Mesendoderm (in vitro differentiated cells): ENCODE results near the gene SECTM1.

ENCODE experiments used
- DNase-seq: peaks from one replicate; pipeline ENCODE4 v3.0.0; 2013
- H2AK5ac ChIP-seq: 2 replicates; pipeline ENCODE4 v1.6.1; 2013; ENCODE audit warnings: low read length, inconsistent platforms
- H2BK120ac ChIP-seq: 2 replicates; pipeline ENCODE4 v1.6.1; 2013; ENCODE audit warnings: low read depth, mild to moderate bottlenecking, low read length, moderate library complexity, mixed read lengths
- H2BK15ac ChIP-seq: replicated peaks from 2 replicates; pipeline ENCODE4 v1.6.1; 2013; ENCODE audit warnings: low read depth, mild to moderate bottlenecking, moderate library complexity
- H2BK5ac ChIP-seq: 2 replicates; pipeline ENCODE4 v1.6.1; 2013; ENCODE audit warnings: low read length, inconsistent platforms
- H3K18ac ChIP-seq: 2 replicates; pipeline ENCODE4 v1.6.1; 2013; ENCODE audit warnings: mild to moderate bottlenecking, low read length, mixed read lengths
- H3K23ac ChIP-seq: one replicate; pipeline ENCODE4 v1.6.1; 2013; ENCODE audit warnings: low read length
- H3K27ac ChIP-seq: 2 replicates; pipeline ENCODE4 v1.5.1; 2013; ENCODE audit warnings: low read depth, mild to moderate bottlenecking, inconsistent platforms, low read length, moderate library complexity
- H3K27me3 ChIP-seq: 2 replicates; pipeline ENCODE4 v1.6.1; 2013; ENCODE audit warnings: low read length, control low read depth, mild to moderate bottlenecking, inconsistent platforms; ENCODE audit not compliant: insufficient read depth, poor library complexity
- H3K36me3 ChIP-seq: 2 replicates; pipeline ENCODE4 v1.6.1; 2013; ENCODE audit warnings: low read length, inconsistent platforms; ENCODE audit not compliant: control insufficient read depth, insufficient read depth
- H3K4ac ChIP-seq: one replicate; pipeline ENCODE4 v1.6.1; 2013; ENCODE audit warnings: low read depth, mild to moderate bottlenecking, low read length, moderate library complexity
- H3K4me1 ChIP-seq: 2 replicates; pipeline ENCODE4 v1.6.1; 2013; ENCODE audit warnings: low read depth, low read length, inconsistent platforms; ENCODE audit not compliant: control insufficient read depth
- H3K4me2 ChIP-seq: 2 replicates; pipeline ENCODE4 v1.6.1; 2013; ENCODE audit warnings: low read length
- H3K4me3 ChIP-seq: 2 replicates; pipeline ENCODE4 v1.5.1; 2013; ENCODE audit warnings: mild to moderate bottlenecking, low read length
- H3K56ac ChIP-seq: one replicate; pipeline ENCODE4 v1.6.1; 2013; ENCODE audit warnings: low read length
- H3K79me1 ChIP-seq: 2 replicates; pipeline ENCODE4 v1.6.1; 2013; ENCODE audit warnings: low read length, inconsistent platforms
- H3K79me2 ChIP-seq: 2 replicates; pipeline ENCODE4 v1.6.1; 2013; ENCODE audit warnings: mild to moderate bottlenecking, low read length; ENCODE audit not compliant: control insufficient read depth, insufficient read depth
- H3K9ac ChIP-seq: 2 replicates; pipeline ENCODE4 v1.6.1; 2013; ENCODE audit warnings: low read length, inconsistent platforms
- H4K5ac ChIP-seq: one replicate; pipeline ENCODE4 v1.6.1; 2013; ENCODE audit warnings: low read length
- H4K8ac ChIP-seq: one replicate; pipeline ENCODE4 v1.6.1; 2013; ENCODE audit warnings: low read depth, mild to moderate bottlenecking, control low read depth, low read length, moderate library complexity
- WGBS: extraction: QIAGEN DNeasy Blood & Tissue Kit; methylation state at CpG from one replicate; pipeline ENCODE4 v1.1.7; 2013; ENCODE audit warnings: low lambda C conversion rate, missing lambda C conversion rate; ENCODE audit not compliant: insufficient coverage; ENCODE audit errors: extremely low coverage; 5-methylcytosine and 5-hydroxymethylcytosine counted together

The SECTM1 gene

GRCh38 chr17:82327757-82328140 lies 5.8 kb downstream of the SECTM1 start:
- Histone ChIP-seq H3K9ac (no peak overlapping the region), H4K5ac (no peak overlapping the region), H3K79me1 (no peaks in the 10 kb centered on the region), H3K4me1 (no peaks in the 10 kb centered on the region), H3K4me3 (no peak overlapping the region), H4K8ac (no peak overlapping the region), H3K18ac (no peak overlapping the region), H2BK5ac (no peak overlapping the region), H3K36me3 (no peaks in the 10 kb centered on the region), H3K27ac (no peak overlapping the region), H3K79me2 (no peaks in the 10 kb centered on the region), H3K4ac (no peak overlapping the region), H3K56ac (no peak overlapping the region), H3K27me3 (peaks cover 3% of the 10 kb centered on the region), H3K23ac (no peak overlapping the region), H2BK120ac (no peak overlapping the region), H2AK5ac (no peak overlapping the region), H2BK15ac (no peak overlapping the region), H3K4me2 (no peak overlapping the region)
- no CpG with 5 or more reads among the region's 16 CpGs for WGBS
- no peak for DNase-seq

- no peak overlapping the region for H3K23ac ChIP-seq
- no peak overlapping the region for H3K9ac ChIP-seq
- H3K79me2 ChIP-seq: no peaks in the 10 kb centered on the region
- H3K4me1 ChIP-seq: no peaks in the 10 kb centered on the region
- DNase-seq: no peak
- no peaks in the 10 kb centered on the region for H3K79me1 ChIP-seq
- no peak overlapping the region for H2AK5ac ChIP-seq
- H3K27ac ChIP-seq: no peak overlapping the region
- no peak overlapping the region for H4K5ac ChIP-seq
- no peak overlapping the region for H2BK120ac ChIP-seq
- peaks cover 2% of the 10 kb centered on the region for H3K27me3 ChIP-seq
- no peak overlapping the region for H2BK15ac ChIP-seq
- no peak overlapping the region for H3K56ac ChIP-seq
- H3K18ac ChIP-seq: no peak overlapping the region
- WGBS: no CpG with 5 or more reads among the region's 15 CpGs
- H3K4me3 ChIP-seq: no peak overlapping the region
- H4K8ac ChIP-seq: no peak overlapping the region
- no peak overlapping the region for H3K4me2 ChIP-seq
- no peak overlapping the region for H2BK5ac ChIP-seq
- H3K36me3 ChIP-seq: no peaks in the 10 kb centered on the region
- no peak overlapping the region for H3K4ac ChIP-seq
Measured at GRCh38 chr17:82327289-82327688, 6.3 kb downstream of the SECTM1 start.

GRCh38 chr17:82325286-82326180 lies 8.0 kb downstream of the SECTM1 start:
- no peak overlapping the region for H3K9ac ChIP-seq
- H3K36me3 ChIP-seq: no peaks in the 10 kb centered on the region
- no peak for DNase-seq
- no CpG with 5 or more reads among the region's 30 CpGs for WGBS
- H3K4me1 ChIP-seq: no peaks in the 10 kb centered on the region
- H3K4me2 ChIP-seq: no peak overlapping the region
- H3K79me1 ChIP-seq: no peaks in the 10 kb centered on the region
- H2BK120ac ChIP-seq: no peak overlapping the region
- H3K23ac ChIP-seq: no peak overlapping the region
- H3K56ac ChIP-seq: no peak overlapping the region
- no peak overlapping the region for H3K18ac ChIP-seq
- H3K4me3 ChIP-seq: no peak overlapping the region
- no peaks in the 10 kb centered on the region for H3K27me3 ChIP-seq
- no peak overlapping the region for H2BK15ac ChIP-seq
- H3K79me2 ChIP-seq: no peaks in the 10 kb centered on the region
- no peak overlapping the region for H2BK5ac ChIP-seq
- H4K5ac ChIP-seq: no peak overlapping the region
- no peak overlapping the region for H3K4ac ChIP-seq
- H2AK5ac ChIP-seq: no peak overlapping the region
- no peak overlapping the region for H3K27ac ChIP-seq
- H4K8ac ChIP-seq: no peak overlapping the region

GRCh38 chr17:82324566-82325285 lies 8.8 kb downstream of the SECTM1 start:
- no CpG with 5 or more reads among the region's 25 CpGs for WGBS
- Histone ChIP-seq H2AK5ac (no peak overlapping the region), H3K56ac (no peak overlapping the region), H3K36me3 (no peaks in the 10 kb centered on the region), H2BK5ac (no peak overlapping the region), H3K18ac (no peak overlapping the region), H3K4me2 (no peak overlapping the region), H3K23ac (no peak overlapping the region), H3K4ac (no peak overlapping the region), H3K27ac (no peak overlapping the region), H2BK15ac (no peak overlapping the region), H3K9ac (no peak overlapping the region), H3K79me1 (no peaks in the 10 kb centered on the region), H3K79me2 (no peaks in the 10 kb centered on the region), H4K5ac (no peak overlapping the region), H3K4me1 (no peaks in the 10 kb centered on the region), H3K27me3 (no peaks in the 10 kb centered on the region), H2BK120ac (no peak overlapping the region), H4K8ac (no peak overlapping the region), H3K4me3 (no peak overlapping the region)
- DNase-seq: no peak

GRCh38 chr17:82323514-82324234 lies 9.9 kb downstream of the SECTM1 start:
- no peak overlapping the region for H3K9ac ChIP-seq
- no peak overlapping the region for H4K5ac ChIP-seq
- no CpG with 5 or more reads among the region's 21 CpGs for WGBS
- no peak overlapping the region for H3K27ac ChIP-seq
- H3K79me2 ChIP-seq: no peaks in the 10 kb centered on the region
- H4K8ac ChIP-seq: no peak overlapping the region
- no peak overlapping the region for H3K56ac ChIP-seq
- no peaks in the 10 kb centered on the region for H3K36me3 ChIP-seq
- no peak overlapping the region for H2AK5ac ChIP-seq
- H3K23ac ChIP-seq: no peak overlapping the region
- H3K79me1 ChIP-seq: no peaks in the 10 kb centered on the region
- no peak overlapping the region for H2BK5ac ChIP-seq
- no peak overlapping the region for H3K18ac ChIP-seq
- no peak overlapping the region for H2BK120ac ChIP-seq
- no peak overlapping the region for H3K4me2 ChIP-seq
- H3K27me3 ChIP-seq: no peaks in the 10 kb centered on the region
- no peaks in the 10 kb centered on the region for H3K4me1 ChIP-seq
- DNase-seq: no peak
- H3K4ac ChIP-seq: no peak overlapping the region
- no peak overlapping the region for H2BK15ac ChIP-seq
- H3K4me3 ChIP-seq: no peak overlapping the region
